Stimulated activated CD4-positive, alpha-beta T cell treated with anti-CD3 and anti-CD28 coated beads, Interleukin-12 subunit alpha, Interleukin-12 subunit beta, amount 100 ng/mL, for 48 hours (primary cell): Measurements from ENCODE around the gene KHK.

Experiments used
- DNase-seq, 3 donors: peaks; one replicate each; pipeline ENCODE4 v3.0.0-alpha.2; 2020; ENCODE audit warnings: low read depth in 2 of 3, low spot score in 1 of 3

Gene KHK

DNA sequence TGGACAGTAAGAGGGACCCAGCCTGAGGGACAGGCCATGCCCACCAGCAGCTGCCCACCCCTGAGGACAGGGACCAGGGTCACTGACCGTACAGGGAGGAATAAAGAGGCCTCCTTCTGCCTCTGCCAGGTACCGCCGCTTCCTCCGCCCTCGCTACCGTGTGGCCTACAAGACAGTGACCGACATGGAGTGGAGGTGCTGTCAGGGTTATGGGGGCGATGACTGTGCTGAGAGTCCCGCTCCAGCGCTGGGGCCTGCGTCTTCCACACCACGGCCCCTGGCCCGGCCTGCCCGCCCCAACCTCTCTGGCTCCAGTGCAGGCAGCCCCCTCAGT lies 6.0 kb upstream of the KHK start:
- DNase-seq = no peak

DNA sequence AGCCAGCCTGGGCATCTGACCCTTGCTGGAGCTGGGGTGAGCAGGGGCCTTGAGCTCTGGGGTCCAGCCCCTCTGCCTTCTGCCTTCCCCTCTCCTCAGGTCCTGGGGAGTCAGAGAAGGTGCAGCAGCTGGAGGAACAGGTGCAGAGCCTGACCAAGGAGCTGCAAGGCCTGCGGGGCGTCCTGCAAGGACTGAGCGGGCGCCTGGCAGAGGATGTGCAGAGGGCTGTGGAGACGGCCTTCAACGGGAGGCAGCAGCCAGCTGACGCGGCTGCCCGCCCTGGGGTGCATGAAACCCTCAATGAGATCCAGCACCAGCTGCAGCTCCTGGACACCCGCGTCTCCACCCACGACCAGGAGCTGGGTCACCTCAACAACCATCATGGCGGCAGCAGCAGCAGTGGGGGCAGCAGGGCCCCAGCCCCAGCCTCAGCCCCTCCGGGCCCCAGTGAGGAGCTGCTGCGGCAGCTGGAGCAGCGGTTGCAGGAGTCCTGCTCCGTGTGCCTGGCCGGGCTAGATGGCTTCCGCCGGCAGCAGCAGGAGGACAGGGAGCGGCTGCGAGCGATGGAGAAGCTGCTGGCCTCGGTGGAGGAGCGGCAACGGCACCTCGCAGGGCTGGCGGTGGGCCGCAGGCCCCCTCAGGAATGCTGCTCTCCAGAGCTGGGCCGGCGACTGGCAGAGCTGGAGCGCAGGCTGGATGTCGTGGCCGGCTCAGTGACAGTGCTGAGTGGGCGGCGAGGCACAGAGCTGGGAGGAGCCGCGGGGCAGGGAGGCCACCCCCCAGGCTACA lies 4.4 kb upstream of the KHK start:
- DNase-seq = no peak

DNA sequence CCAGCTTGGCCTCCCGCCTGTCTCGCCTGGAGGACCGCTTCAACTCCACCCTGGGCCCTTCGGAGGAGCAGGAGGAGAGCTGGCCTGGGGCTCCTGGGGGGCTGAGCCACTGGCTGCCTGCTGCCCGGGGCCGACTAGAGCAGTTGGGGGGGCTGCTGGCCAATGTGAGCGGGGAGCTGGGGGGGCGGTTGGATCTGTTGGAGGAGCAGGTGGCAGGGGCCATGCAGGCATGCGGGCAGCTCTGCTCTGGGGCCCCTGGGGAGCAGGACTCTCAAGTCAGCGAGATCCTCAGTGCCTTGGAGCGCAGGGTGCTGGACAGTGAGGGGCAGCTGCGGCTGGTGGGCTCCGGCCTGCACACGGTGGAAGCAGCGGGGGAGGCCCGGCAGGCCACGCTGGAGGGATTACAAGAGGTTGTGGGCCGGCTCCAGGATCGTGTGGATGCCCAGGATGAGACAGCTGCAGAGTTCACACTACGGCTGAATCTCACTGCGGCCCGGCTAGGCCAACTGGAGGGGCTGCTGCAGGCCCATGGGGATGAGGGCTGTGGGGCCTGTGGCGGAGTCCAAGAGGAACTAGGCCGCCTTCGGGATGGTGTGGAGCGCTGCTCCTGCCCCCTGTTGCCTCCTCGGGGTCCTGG lies 3.7 kb upstream of the KHK start:
- no peak for DNase-seq

GRCh38 chr2:27083410-27084296 lies 2.9 kb upstream of the KHK start:
- DNase-seq = no peak

GRCh38 chr2:27084297-27085061 lies 2.1 kb upstream of the KHK start:
- DNase-seq = no peak

GRCh38 chr2:27085062-27085672 lies 1.4 kb upstream of the KHK start:
- no peak for DNase-seq

- DNase-seq = peak in 1 of 3 donors; percentile 32
Measured at GRCh38 chr2:27085673-27086089, 891 bp upstream of the KHK start.

- peak; percentile 96 to 97 (median 97) for DNase-seq
Measured at GRCh38 chr2:27086090-27086723, 365 bp upstream of the KHK start.

DNA sequence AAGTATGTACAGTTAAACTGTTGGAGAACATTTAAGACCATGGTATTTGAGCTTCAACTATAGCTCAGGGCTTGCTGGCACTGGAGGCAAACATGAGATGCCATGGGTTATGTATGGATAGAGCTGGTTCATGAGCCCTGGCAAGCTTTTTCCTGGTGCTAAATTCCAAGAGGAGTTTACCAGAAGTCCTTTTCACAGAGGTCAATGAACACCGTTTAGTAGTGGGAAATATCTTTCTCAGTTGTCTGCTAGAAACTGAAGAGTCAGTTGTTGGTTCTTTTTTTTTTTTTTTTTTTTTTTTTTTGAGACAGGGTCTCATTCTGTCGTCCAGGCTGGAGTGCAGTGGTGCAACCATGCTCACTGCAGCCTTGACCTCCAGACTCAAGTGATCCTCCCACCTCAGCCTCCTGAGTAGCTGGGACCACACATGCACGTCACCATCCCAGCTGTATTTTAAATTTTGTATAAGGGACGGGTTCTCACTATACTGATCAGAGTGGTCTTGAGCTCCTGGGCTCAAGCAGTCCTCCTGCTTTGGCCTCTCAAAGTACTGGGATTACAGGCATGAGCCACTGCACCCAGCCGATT lies 1.3 kb downstream of the KHK start:
- no peak for DNase-seq

- DNase-seq = no peak
Measured at GRCh38 chr2:27088634-27089033, 2.1 kb downstream of the KHK start.

DNA sequence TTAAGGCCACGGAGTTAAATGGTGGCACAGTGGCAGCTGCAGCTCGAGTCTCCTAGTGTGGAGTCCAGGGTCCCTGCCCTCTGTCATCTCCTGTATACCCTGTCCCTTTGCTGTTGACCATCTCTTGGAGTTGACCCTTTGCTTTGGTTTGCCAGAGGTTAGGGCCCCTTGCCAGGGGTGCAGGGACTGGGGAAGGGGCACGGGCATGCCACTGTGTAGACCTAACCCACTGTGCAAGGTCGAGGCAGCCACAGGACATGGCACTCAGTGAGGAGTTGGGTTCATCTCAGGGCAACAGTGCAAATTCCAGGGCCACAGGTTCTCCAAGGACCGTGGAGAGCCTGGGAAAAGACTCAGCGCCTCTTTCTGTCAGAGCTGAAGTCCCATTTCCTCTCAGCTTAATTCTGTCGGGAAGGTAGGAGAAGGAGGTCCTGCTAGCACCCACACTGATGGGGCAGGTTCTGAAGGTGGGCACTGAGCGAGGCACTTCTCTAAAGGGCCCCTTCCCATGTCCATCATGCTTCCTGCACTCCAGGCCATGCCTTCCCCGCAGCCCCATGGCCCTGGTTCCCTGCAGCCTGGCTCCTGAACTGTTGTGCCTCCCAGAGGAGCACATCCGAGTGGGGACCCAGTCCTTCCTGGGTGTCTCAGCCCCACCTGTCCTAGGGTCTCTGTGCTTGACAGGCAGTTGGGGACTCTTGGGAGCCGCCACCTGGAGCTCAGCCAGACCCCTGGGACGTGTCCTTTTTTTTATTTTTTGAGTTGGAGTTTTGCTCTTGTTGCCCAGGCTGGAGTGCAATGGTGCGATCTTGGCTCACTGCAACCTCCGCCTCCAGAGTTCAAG lies 2.8 kb downstream of the KHK start:
- DNase-seq = no peak

GRCh38 chr2:27091746-27092695 lies 5.4 kb downstream of the KHK start:
- no peak for DNase-seq

DNA sequence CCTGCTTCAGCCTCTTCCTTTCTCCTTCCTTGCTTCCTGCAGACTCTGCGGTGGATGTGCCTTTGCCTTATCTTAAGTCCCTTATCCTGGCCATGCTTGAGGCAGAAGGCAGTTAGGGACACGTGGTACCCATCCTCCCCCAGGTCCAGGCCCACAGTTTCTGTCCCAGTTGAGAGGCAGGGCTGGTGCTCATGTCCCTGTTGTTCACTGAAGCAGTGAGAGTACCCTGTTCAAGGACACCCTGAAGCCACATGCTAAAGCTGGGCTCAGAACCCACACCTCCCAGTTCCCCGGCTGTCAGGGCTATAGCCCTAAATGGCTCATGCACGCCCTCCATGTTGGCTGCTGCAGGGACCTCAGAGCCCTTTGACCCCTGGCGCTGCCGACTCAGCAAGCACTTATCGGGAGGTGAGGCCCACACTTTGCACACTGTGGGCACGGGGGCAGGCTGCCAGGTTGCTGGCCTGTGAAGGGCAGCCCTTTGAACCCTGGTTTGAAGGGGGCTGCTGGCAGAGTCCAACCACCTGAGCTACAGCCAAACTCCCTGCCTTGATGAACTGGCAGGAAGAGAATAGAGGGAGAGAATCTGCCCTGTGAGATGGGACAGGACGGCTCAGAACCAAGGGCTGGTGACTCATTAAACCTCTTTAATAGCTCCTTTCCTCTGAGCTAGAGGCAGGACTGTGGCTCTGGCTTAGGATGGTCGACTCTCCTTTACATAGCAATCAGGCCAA lies 6.3 kb downstream of the KHK start:
- DNase-seq = no peak

GRCh38 chr2:27093430-27094352 lies 7.1 kb downstream of the KHK start:
- DNase-seq = no peak

DNA sequence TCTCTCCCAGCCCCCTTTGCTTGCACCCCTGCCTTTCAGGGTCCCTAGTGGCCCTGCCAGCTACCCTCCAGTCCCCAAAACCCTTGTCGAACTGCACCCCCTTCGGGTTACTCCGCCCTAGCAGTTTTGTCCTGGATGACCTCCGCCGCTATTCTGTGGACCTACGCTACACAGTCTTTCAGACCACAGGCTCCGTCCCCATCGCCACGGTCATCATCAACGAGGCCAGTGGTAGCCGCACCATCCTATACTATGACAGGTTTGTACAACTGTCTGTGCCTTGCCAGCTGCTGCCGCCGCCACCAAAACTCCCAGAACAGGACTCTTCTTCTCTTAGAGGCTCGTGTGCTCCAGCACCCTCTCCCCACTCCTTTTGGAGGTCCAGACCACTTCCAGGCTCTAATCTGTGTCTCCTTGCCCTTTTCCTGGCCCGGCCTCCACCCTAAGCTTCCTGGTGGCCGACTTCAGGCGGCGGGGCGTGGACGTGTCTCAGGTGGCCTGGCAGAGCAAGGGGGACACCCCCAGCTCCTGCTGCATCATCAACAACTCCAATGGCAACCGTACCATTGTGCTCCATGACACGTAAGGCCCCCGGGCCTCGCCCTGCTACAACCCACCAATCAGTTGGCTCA lies 7.9 kb downstream of the KHK start:
- no peak for DNase-seq

- DNase-seq = no peak
Measured at GRCh38 chr2:27095427-27095744, 8.8 kb downstream of the KHK start.
